HL-60 (cell line): ENCODE measurements around the gene PRDM11.

ENCODE experiments used
- GABPA ChIP-seq: IDR thresholded peaks from 2 replicates; pipeline ENCODE4 v1.6.1; 2012; ENCODE audit warnings: low read depth
- TF ChIP-seq, protein P1 (sequence below): IDR thresholded peaks from one replicate; pipeline ENCODE4 v1.5.1; 2011; ENCODE audit warnings: low read length, control low read depth, inconsistent platforms; ENCODE audit not compliant: insufficient read depth

DNA sequence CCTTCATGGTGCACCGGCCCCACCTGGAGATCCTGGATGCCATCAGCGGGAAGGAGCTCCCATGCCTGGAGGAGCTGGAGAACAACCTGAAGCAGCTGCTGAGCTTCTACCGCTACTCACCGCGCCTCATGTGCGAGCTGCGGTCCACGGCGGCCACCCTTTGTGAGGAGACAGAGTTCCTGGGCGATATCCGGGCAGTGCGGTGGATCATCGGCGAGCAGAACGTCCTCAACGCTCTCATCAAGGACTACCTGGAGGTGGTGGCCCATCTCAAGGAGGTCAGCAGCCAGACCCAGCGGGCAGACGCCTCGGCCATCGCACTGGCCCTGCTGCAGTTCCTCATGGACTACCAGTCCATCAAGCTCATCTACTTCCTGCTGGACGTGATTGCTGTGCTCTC, 80.5 kb downstream of the PRDM11 start:
- TF ChIP-seq, protein P1, sequence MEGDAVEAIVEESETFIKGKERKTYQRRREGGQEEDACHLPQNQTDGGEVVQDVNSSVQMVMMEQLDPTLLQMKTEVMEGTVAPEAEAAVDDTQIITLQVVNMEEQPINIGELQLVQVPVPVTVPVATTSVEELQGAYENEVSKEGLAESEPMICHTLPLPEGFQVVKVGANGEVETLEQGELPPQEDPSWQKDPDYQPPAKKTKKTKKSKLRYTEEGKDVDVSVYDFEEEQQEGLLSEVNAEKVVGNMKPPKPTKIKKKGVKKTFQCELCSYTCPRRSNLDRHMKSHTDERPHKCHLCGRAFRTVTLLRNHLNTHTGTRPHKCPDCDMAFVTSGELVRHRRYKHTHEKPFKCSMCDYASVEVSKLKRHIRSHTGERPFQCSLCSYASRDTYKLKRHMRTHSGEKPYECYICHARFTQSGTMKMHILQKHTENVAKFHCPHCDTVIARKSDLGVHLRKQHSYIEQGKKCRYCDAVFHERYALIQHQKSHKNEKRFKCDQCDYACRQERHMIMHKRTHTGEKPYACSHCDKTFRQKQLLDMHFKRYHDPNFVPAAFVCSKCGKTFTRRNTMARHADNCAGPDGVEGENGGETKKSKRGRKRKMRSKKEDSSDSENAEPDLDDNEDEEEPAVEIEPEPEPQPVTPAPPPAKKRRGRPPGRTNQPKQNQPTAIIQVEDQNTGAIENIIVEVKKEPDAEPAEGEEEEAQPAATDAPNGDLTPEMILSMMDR, result no peak
- TF ChIP-seq GABPA, result no peak
